Ishikawa (cell line): Measurements from ENCODE around the gene USP37.

Experiments used
- CEBPB ChIP-seq: IDR thresholded peaks from 2 replicates; pipeline ENCODE4 v1.6.1; 2012
- CREB1 ChIP-seq: IDR thresholded peaks from 2 replicates; pipeline ENCODE4 v1.6.1; 2012; ENCODE audit warnings: low read depth
- EGR1 ChIP-seq: IDR thresholded peaks from 2 replicates; pipeline ENCODE4 v1.6.1; 2012
- EP300 ChIP-seq: IDR thresholded peaks from 2 replicates; pipeline ENCODE4 v1.6.1; 2012; ENCODE audit warnings: borderline replicate concordance
- FOXM1 ChIP-seq: IDR thresholded peaks from 2 replicates; pipeline ENCODE4 v1.6.1; 2012; ENCODE audit warnings: low read depth, borderline replicate concordance
- RAD21 ChIP-seq: IDR thresholded peaks from 2 replicates; pipeline ENCODE4 v1.6.1; 2012; ENCODE audit warnings: low read depth
- REST ChIP-seq: IDR thresholded peaks from 2 replicates; pipeline ENCODE4 v1.6.1; 2012; ENCODE audit warnings: low read depth, mild to moderate bottlenecking
- TAF1 ChIP-seq: IDR thresholded peaks from 2 replicates; pipeline ENCODE4 v1.6.1; 2012; ENCODE audit warnings: low read depth, mild to moderate bottlenecking
- USF1 ChIP-seq: IDR thresholded peaks from 2 replicates; pipeline ENCODE4 v1.6.1; 2012
- YY1 ChIP-seq: IDR thresholded peaks from 2 replicates; pipeline ENCODE4 v1.6.1; 2012; ENCODE audit warnings: low read depth
- TF ChIP-seq, protein P1 (sequence below): IDR thresholded peaks from 2 replicates; pipeline ENCODE4 v1.6.1; 2012

- no peak for TF ChIP-seq REST
- no peak for TF ChIP-seq CREB1
- TF ChIP-seq, protein P1, sequence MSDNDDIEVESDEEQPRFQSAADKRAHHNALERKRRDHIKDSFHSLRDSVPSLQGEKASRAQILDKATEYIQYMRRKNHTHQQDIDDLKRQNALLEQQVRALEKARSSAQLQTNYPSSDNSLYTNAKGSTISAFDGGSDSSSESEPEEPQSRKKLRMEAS = no peak
- TF ChIP-seq USF1 = no peak
- no peak for TF ChIP-seq YY1
- TF ChIP-seq RAD21 = no peak
- TF ChIP-seq TAF1 = no peak
- TF ChIP-seq CEBPB = no peak
- no peak for TF ChIP-seq EP300
- TF ChIP-seq FOXM1 = no peak
- TF ChIP-seq EGR1 = no peak
Observed at GRCh38 chr2:218431878-218432277, 136.3 kb downstream of the USP37 start.
